Neural cell (in vitro differentiated cells): ENCODE results near the gene TSPAN4. TPM values are rescaled to one million over a fixed set of nuclear protein-coding genes. Genes with fewer than 3 reads are reported as not detected.

Experiments used
- H2AFZ ChIP-seq: fragments of 200-600, 300-800 bp; sonication (generic), shearing (Covaris generic); 2 replicates; pipeline ENCODE4 v1.6.0; 2014; ENCODE audit warnings: low read depth, mild to moderate bottlenecking, antibody characterized with exemption, low read length, moderate library complexity
- H3F3A ChIP-seq: fragments of 200-600 bp; shearing (Covaris generic); 2 replicates; pipeline ENCODE4 v1.6.1; 2016; ENCODE audit warnings: mild to moderate bottlenecking, moderate library complexity, mixed read lengths, antibody characterized with exemption, low read length; ENCODE audit not compliant: insufficient read depth, poor library complexity, severe bottlenecking
- H3K27ac ChIP-seq: fragments of 200-600, 300-800 bp; sonication (generic), shearing (Covaris generic); 2 replicates; pipeline ENCODE4 v1.5.1; 2014; ENCODE audit warnings: mild to moderate bottlenecking, low read length, moderate library complexity
- H3K27me3 ChIP-seq: fragments of 300-800, 200-600 bp; sonication (generic), shearing (Covaris generic); 2 replicates; pipeline ENCODE4 v1.6.0; 2014; ENCODE audit warnings: mild to moderate bottlenecking, low read depth, low read length, moderate library complexity; ENCODE audit not compliant: insufficient read depth
- H3K36me3 ChIP-seq: fragments of 300-800, 200-600 bp; sonication (generic), shearing (Covaris generic); 2 replicates; pipeline ENCODE4 v1.5.1; 2014; ENCODE audit warnings: mild to moderate bottlenecking, antibody characterized with exemption, low read length, moderate library complexity; ENCODE audit not compliant: insufficient read depth
- H3K4me2 ChIP-seq: fragments of 300-800, 200-600 bp; sonication (generic), shearing (Covaris generic); 2 replicates; pipeline ENCODE4 v1.6.0; 2014; ENCODE audit warnings: mild to moderate bottlenecking, low read length
- H3K4me3 ChIP-seq: fragments of 300-800, 200-600 bp; sonication (generic), shearing (Covaris generic); 2 replicates; pipeline ENCODE4 v1.5.1; 2014; ENCODE audit warnings: mild to moderate bottlenecking, low read length, moderate library complexity
- H3K79me2 ChIP-seq: fragments of 200-600 bp; shearing (Covaris generic); replicated peaks from 2 replicates; pipeline ENCODE4 v1.6.0; 2014; ENCODE audit warnings: mild to moderate bottlenecking, low read length, moderate library complexity; ENCODE audit not compliant: insufficient read depth
- H3K9ac ChIP-seq: fragments of 300-800, 200-600 bp; sonication (generic), shearing (Covaris generic); 2 replicates; pipeline ENCODE4 v1.6.1; 2016; ENCODE audit warnings: mild to moderate bottlenecking, low read length, mixed read lengths
- H3K9me2 ChIP-seq: fragments of 200-600 bp; shearing (Covaris generic); 2 replicates; pipeline ENCODE4 v1.6.1; 2016; ENCODE audit warnings: mild to moderate bottlenecking, low read length, mixed read lengths; ENCODE audit not compliant: insufficient read depth
- H3K9me3 ChIP-seq: fragments of 200-600, 300-800 bp; sonication (generic), shearing (Covaris generic); 2 replicates; pipeline ENCODE4 v1.6.1; 2016; ENCODE audit warnings: mild to moderate bottlenecking, mixed run types, low read length, moderate library complexity, mixed read lengths
- H4K20me1 ChIP-seq: fragments of 200-600 bp; shearing (Covaris generic); 2 replicates; pipeline ENCODE4 v1.6.1; 2016; ENCODE audit warnings: mild to moderate bottlenecking, mixed run types; ENCODE audit not compliant: insufficient read depth
- EP300 ChIP-seq: fragments of 450-650 bp; conservative IDR thresholded peaks from 2 replicates; pipeline ENCODE4 v1.6.1; 2014; ENCODE audit warnings: antibody characterized with exemption, mild to moderate bottlenecking, moderate library complexity; ENCODE audit not compliant: poor library complexity, severe bottlenecking
- EZH2 ChIP-seq: fragments of 200-600, 300-800 bp; shearing (Covaris generic), sonication (generic); IDR thresholded peaks from 2 replicates; pipeline ENCODE4 v1.6.1; 2014; ENCODE audit warnings: antibody characterized with exemption, low read length, borderline replicate concordance, mild to moderate bottlenecking; ENCODE audit not compliant: insufficient read depth, poor library complexity, severe bottlenecking
- MXI1 ChIP-seq: fragments of 450-650 bp; conservative IDR thresholded peaks from 2 replicates; pipeline ENCODE4 v1.6.1; 2014; ENCODE audit warnings: antibody characterized with exemption, mild to moderate bottlenecking; ENCODE audit not compliant: poor library complexity, severe bottlenecking
- POLR2AphosphoS5 ChIP-seq: IDR thresholded peaks from 2 replicates; pipeline ENCODE4 v1.6.1; 2012
- RAD21 ChIP-seq: fragments of 450-650 bp; conservative IDR thresholded peaks from 2 replicates; pipeline ENCODE4 v1.6.1; 2014; ENCODE audit warnings: antibody characterized with exemption, mild to moderate bottlenecking, moderate library complexity
- SMC3 ChIP-seq: fragments of 450-650 bp; conservative IDR thresholded peaks from 2 replicates; pipeline ENCODE4 v1.6.1; 2014; ENCODE audit warnings: antibody characterized with exemption, mild to moderate bottlenecking, moderate library complexity; ENCODE audit not compliant: poor library complexity
- TAF1 ChIP-seq: IDR thresholded peaks from 2 replicates; pipeline ENCODE4 v1.6.1; 2012; ENCODE audit warnings: low read depth
- polyA plus RNA-seq: library from polyadenylated mRNA; depleted of rRNA; stranded (reverse); fragments of >200 nt; gene quantifications from 2 replicates; pipeline ENCODE4 v1.2.3, GENCODE V29; 2014
- TF ChIP-seq, protein P1 (sequence below): fragments of 450-650 bp; IDR thresholded peaks from 2 replicates; pipeline ENCODE4 v1.5.1; 2014; ENCODE audit warnings: antibody characterized with exemption, mild to moderate bottlenecking, moderate library complexity; ENCODE audit not compliant: poor library complexity, severe bottlenecking
- TF ChIP-seq, protein P2 (sequence below): IDR thresholded peaks from 2 replicates; pipeline ENCODE4 v1.6.1; 2012; ENCODE audit warnings: borderline replicate concordance

Gene TSPAN4
- polyA plus RNA-seq, 1 donor from 2014 or later = 68.1 TPM

DNA sequence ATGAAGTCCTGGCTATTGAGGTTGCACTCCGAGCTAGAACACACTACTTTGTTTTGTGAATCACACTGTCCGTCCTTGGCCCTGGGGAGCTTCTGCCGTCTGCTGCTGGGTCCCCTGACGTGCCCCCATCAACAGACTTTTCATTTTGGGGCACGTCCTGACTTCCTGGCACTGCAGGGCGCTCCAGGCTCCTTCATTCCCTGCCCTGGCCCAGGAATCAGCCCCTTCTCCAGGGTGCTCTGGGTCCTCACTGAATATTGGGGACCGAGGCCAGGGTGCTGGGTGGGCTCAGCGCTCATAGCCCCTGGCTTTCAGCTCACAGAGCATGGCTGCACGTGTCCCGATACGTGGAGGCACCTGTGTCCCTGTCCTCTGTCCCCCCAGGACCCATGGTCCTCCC, 22.2 kb downstream of the TSPAN4 start:
- Histone ChIP-seq H3K27me3 (no peaks in the 10 kb centered on the region), H3K4me2 (no peak overlapping the region), H3F3A (no peaks in the 10 kb centered on the region), H3K9me2 (no peaks in the 10 kb centered on the region), H3K9me3 (no peaks in the 10 kb centered on the region), H3K27ac (no peak overlapping the region), H3K4me3 (no peak overlapping the region), H4K20me1 (no peaks in the 10 kb centered on the region), H3K9ac (no peak overlapping the region), H3K36me3 (no peaks in the 10 kb centered on the region), H3K79me2 (no peaks in the 10 kb centered on the region), H2AFZ (no peak overlapping the region)
- TF ChIP-seq, protein P1, sequence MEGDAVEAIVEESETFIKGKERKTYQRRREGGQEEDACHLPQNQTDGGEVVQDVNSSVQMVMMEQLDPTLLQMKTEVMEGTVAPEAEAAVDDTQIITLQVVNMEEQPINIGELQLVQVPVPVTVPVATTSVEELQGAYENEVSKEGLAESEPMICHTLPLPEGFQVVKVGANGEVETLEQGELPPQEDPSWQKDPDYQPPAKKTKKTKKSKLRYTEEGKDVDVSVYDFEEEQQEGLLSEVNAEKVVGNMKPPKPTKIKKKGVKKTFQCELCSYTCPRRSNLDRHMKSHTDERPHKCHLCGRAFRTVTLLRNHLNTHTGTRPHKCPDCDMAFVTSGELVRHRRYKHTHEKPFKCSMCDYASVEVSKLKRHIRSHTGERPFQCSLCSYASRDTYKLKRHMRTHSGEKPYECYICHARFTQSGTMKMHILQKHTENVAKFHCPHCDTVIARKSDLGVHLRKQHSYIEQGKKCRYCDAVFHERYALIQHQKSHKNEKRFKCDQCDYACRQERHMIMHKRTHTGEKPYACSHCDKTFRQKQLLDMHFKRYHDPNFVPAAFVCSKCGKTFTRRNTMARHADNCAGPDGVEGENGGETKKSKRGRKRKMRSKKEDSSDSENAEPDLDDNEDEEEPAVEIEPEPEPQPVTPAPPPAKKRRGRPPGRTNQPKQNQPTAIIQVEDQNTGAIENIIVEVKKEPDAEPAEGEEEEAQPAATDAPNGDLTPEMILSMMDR = no peak
- TF ChIP-seq EP300 = no peak
- TF ChIP-seq, protein P2, sequence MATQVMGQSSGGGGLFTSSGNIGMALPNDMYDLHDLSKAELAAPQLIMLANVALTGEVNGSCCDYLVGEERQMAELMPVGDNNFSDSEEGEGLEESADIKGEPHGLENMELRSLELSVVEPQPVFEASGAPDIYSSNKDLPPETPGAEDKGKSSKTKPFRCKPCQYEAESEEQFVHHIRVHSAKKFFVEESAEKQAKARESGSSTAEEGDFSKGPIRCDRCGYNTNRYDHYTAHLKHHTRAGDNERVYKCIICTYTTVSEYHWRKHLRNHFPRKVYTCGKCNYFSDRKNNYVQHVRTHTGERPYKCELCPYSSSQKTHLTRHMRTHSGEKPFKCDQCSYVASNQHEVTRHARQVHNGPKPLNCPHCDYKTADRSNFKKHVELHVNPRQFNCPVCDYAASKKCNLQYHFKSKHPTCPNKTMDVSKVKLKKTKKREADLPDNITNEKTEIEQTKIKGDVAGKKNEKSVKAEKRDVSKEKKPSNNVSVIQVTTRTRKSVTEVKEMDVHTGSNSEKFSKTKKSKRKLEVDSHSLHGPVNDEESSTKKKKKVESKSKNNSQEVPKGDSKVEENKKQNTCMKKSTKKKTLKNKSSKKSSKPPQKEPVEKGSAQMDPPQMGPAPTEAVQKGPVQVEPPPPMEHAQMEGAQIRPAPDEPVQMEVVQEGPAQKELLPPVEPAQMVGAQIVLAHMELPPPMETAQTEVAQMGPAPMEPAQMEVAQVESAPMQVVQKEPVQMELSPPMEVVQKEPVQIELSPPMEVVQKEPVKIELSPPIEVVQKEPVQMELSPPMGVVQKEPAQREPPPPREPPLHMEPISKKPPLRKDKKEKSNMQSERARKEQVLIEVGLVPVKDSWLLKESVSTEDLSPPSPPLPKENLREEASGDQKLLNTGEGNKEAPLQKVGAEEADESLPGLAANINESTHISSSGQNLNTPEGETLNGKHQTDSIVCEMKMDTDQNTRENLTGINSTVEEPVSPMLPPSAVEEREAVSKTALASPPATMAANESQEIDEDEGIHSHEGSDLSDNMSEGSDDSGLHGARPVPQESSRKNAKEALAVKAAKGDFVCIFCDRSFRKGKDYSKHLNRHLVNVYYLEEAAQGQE = no peak
- TF ChIP-seq SMC3 = no peak
- no peak for TF ChIP-seq POLR2AphosphoS5
- TF ChIP-seq MXI1 = no peak
- TF ChIP-seq RAD21 = no peak
- TF ChIP-seq EZH2 = no peak
- no peak for TF ChIP-seq TAF1

DNA sequence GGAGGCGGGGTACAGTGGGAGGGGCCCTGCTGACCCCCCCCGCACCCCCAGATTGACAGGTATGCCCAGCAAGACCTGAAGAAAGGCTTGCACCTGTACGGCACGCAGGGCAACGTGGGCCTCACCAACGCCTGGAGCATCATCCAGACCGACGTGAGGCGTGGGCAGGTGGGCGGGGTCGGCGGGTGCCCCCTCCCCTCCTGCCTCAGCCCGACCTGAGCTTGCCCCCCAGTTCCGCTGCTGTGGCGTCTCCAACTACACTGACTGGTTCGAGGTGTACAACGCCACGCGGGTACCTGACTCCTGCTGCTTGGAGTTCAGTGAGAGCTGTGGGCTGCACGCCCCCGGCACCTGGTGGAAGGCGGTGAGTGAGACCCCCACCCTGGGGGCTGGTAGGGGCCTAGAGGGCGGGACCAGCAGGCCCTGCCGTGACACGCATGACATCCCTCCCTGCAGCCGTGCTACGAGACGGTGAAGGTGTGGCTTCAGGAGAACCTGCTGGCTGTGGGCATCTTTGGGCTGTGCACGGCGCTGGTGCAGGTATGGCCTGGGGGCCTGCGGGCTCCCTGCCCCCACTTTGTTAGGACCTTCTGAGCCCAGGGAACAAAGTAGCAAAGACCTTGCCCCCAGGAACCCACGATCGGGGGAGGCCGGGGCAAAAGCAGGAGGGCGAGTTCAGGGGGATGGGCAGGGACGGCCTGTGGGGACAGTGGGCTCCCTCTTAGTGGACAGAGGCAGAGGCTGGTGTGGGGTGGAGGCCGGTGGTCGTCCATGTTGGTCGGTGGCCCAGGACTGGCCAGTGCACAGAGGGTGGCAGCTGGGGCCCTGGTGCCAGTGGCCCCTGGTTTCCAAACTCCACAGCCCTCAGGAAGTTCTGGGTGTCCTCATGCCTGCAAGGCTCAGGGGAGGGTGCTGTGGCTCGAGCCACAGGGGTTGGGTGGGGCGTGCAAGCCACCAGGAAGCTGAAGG, 23.1 kb downstream of the TSPAN4 start:
- Histone ChIP-seq H3K9ac (no peak overlapping the region), H3K9me2 (no peaks in the 10 kb centered on the region), H4K20me1 (no peaks in the 10 kb centered on the region), H2AFZ (no peak overlapping the region), H3K79me2 (no peaks in the 10 kb centered on the region), H3K4me3 (no peak overlapping the region), H3K27ac (no peak overlapping the region), H3F3A (no peaks in the 10 kb centered on the region), H3K4me2 (no peak overlapping the region), H3K27me3 (no peaks in the 10 kb centered on the region), H3K36me3 (no peaks in the 10 kb centered on the region), H3K9me3 (no peaks in the 10 kb centered on the region)
- TF ChIP-seq TAF1 (no peak), RAD21 (no peak), EP300 (no peak), EZH2 (no peak), POLR2AphosphoS5 (no peak), SMC3 (no peak), MXI1 (no peak)
- TF ChIP-seq, protein P2 = no peak
- TF ChIP-seq, protein P1 = no peak
